Measurements from ENCODE around the gene USO1.
A peak's percentile ranks its signal among the peaks of the same experiment; 100 is the strongest.
"Not testable (repeated sequence)": the region's sequence is repeated elsewhere in the genome, so short reads cannot be mapped to it uniquely, and the experiment has no call there.

USO1 gene, protein sequence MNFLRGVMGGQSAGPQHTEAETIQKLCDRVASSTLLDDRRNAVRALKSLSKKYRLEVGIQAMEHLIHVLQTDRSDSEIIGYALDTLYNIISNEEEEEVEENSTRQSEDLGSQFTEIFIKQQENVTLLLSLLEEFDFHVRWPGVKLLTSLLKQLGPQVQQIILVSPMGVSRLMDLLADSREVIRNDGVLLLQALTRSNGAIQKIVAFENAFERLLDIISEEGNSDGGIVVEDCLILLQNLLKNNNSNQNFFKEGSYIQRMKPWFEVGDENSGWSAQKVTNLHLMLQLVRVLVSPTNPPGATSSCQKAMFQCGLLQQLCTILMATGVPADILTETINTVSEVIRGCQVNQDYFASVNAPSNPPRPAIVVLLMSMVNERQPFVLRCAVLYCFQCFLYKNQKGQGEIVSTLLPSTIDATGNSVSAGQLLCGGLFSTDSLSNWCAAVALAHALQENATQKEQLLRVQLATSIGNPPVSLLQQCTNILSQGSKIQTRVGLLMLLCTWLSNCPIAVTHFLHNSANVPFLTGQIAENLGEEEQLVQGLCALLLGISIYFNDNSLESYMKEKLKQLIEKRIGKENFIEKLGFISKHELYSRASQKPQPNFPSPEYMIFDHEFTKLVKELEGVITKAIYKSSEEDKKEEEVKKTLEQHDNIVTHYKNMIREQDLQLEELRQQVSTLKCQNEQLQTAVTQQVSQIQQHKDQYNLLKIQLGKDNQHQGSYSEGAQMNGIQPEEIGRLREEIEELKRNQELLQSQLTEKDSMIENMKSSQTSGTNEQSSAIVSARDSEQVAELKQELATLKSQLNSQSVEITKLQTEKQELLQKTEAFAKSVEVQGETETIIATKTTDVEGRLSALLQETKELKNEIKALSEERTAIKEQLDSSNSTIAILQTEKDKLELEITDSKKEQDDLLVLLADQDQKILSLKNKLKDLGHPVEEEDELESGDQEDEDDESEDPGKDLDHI

DNA sequence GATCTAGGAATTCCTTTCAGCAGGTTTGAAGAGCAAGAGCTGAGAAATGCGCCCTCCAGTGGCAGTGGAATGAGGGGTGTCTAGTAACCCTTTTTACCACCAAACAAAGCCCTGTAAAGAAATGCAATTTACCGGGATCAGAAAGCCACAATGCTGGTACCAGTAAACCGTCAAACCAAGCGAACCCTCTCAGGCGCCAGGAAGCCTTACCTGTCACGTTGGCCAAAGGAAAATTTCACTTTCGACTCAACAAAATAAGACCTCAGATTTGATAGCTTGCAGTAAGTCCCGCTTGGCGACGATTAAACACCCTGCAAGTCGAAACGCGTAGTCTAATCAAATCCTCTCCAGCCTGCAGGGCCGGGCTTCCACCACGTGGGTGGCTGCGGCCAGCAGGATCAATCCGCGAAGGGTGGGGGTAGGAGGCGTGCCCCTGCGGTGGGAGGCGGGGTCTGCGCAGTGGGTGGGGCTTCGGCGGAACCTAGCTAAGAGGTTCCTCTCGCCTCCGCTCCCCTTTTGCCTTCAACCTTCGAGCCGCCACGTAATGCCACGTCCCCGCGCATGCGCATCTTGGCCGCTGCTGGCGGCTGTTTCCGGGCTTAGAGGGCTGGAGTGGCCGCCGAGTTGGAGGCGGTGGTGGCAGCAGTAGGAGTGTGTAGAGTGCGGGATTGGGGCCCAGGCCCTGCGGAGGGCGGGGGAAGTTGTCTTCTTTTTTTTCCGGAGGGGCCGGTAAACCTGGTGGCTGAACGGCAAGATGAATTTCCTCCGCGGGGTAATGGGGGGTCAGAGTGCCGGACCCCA is at the start of gene USO1:
USO1 (plus strand) TSS at position 512 of the 801 bp plus-strand sequence; CDS start at position 755, 243 bp downstream.
- DNase-seq = peak; percentile 94 to 98

DNA sequence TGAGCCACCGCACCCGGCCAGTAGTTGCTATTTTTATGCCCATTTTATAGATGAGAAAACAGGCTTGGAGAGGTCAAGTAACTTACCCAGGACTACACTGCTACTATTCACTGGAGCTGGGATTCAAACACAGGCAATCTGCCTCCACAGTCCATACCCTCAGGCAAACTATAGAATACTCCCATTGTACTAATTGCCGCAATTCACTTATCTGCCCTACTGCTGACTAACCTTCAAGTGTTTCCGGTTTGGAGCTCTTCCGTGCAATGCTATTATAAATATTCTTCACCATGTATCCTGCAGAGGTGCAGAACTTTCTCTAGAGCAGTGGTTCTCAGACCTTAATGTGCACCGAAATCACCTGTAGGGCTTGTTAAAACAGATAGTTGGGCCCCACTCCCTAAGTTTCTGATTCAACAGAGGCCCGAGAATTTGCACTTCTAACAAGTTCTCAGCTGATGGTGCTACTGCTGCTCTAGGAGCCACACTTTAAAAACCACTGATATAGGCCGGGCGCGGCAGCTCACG is 49.3 kb upstream of the USO1 start:
- no peak for DNase-seq

- DNase-seq = no peak
Measured at GRCh38 chr4:75678473-75678872, 45.9 kb upstream of the USO1 start.

DNA sequence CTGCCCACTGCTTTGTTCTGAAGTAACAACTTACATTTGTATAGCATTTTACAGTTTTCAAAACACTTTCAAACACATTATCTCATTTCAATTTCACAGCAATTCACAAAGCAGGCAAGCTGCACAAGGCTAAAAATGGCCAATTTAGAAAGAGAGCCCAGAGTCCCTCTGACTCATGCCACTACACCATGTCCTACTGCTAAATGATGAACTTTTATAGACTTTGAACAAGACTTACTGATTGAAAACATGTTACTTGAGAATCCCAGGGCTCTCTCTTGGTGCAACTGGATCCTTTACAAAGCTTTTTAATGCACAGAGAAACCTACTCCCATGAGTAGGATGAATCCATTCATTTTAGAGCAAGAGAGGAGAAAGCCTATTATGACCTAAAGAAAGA is 45.4 kb upstream of the USO1 start:
- no peak for DNase-seq

GRCh38 chr4:75679876-75680575 is 44.4 kb upstream of the USO1 start:
- DNase-seq = no peak

GRCh38 chr4:75683482-75684155 is 40.8 kb upstream of the USO1 start:
- DNase-seq = no peak

- no peak for DNase-seq
Measured at GRCh38 chr4:75685546-75686189, 38.7 kb upstream of the USO1 start.

DNA sequence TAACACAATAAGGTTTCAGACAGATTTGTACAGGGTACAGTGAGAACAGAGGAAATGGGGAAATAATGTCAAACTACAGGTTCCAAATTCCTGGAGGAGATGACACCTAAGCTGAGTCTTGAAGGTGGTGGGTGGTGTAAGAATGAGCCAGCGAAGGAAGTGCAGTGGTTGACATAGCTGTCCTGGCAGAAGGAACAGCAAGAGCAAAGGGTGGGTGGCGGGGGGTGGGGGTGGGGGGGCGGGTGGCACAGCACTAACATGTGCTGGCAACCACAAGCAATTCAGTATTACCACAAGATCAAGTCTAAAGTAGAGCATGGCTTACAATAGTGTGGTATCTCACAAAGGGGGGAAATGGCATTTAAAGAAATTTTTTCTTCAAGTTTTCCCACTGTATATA is 38.0 kb upstream of the USO1 start:
- DNase-seq = no peak

GRCh38 chr4:75687125-75687524 is 37.3 kb upstream of the USO1 start:
- DNase-seq = not testable (repeated sequence)

DNA sequence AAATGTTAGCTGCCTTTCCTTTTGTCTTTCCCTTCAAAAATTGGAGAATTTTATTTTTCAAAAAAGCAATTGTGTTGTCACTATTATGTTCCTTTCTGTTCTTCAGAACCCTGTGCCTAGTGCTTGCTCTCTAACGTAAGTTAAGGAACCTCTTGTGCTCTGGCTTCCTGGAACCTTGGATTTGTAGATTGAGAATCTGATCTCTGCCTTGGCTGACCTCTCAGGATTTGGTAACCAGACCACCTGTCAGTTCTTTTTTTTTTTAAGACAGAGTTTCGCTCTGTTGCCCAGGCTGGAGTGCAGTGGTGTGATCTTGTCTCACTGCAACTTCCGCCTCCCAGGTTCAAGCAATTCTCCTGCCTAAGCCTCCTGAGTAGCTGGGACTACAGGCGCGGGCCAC is 32.3 kb upstream of the USO1 start:
- not testable (repeated sequence) for DNase-seq

GRCh38 chr4:75696071-75696470 is 28.3 kb upstream of the USO1 start:
- no peak for DNase-seq

DNA sequence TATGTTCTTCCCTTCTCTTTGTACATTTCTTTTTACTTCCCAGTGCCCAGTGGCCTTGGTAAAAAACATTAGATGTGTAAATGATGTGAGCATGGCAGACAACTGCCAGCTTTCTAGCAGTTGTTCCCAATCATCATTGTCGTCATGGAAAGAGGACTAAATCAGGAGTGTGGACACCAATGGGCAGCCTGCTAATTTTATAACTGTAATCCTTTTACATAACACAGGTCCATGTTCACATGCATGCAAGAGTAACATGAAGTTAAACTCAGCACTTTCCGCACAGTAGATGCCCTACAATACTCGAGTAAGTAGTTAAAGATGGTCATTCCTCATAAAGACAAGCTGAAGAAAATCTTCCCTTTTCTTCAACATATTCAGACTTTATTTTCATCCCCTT is 27.8 kb upstream of the USO1 start:
- no peak for DNase-seq

- DNase-seq = no peak
Measured at GRCh38 chr4:75698162-75698962, 26.0 kb upstream of the USO1 start.

- no peak for DNase-seq
Measured at GRCh38 chr4:75698963-75699228, 25.5 kb upstream of the USO1 start.

GRCh38 chr4:75699299-75699698 is 25.1 kb upstream of the USO1 start:
- DNase-seq = no peak

DNA sequence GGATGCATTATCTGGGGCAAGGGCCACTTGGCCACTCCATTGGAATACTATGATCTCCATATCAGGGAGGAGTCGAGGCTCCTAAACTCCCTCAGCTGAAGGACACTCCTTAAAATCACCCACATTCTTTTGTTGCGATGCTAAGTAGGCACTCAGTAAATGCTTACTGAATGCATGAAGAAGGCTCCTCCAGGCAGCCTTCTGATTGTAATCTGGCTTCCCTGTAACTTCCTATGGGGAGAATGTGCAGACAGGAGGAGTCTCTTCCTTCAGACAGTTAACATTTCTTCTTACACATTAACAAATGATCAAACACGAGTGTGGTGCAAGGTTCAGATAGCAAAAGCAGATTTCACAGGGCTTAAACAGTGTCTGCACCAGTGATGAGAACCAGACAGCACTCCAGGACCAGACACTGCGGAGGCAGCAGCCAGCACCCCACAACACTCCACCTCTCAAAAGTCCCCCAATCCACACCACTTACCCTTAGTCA is 21.4 kb upstream of the USO1 start:
- no peak for DNase-seq

DNA sequence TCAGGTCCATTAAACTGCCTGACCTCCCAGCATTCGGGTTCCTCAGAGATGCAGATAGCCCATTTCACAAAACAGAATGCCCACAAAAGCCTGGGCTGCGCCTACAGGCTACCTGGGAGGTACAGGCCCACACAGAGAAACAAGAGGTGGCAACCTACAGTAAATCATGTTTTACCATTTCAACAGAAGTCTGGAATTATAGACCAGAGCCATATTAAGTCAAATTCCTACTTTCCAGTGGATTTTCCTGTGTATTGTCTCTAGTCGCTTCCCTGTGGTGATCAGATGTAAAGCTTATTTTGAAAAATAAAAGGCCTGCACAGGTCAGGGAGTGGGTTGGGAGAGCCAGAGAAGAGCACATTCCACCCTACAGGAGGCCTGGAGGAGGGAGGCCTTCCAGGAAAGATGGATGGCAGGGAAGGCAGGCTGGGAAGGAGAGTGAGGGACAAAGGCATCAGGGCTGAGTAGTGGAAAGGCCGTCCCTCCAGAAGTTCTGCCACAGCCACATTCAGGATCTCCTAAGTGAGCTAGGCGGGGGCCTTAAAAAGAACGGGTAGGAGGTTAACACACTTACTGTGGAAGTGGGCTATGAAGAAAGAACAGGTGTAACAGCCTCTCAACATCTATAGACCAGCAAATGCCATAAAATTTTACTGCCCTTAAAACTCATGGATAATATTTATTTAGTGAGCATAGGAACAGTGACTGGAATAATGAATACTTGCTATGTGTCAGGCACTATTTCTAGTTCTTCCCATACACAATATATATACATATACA is 19.0 kb upstream of the USO1 start:
- no peak for DNase-seq

- no peak for DNase-seq
Measured at GRCh38 chr4:75708218-75708691, 16.1 kb upstream of the USO1 start.

GRCh38 chr4:75710246-75710645 is 14.1 kb upstream of the USO1 start:
- DNase-seq = no peak
